ENCODE measurements around the gene EXOC4.
"Not testable (repeated sequence)": the region's sequence is repeated elsewhere in the genome, so short reads cannot be mapped to it uniquely, and the experiment has no call there.

The EXOC4 gene

DNA sequence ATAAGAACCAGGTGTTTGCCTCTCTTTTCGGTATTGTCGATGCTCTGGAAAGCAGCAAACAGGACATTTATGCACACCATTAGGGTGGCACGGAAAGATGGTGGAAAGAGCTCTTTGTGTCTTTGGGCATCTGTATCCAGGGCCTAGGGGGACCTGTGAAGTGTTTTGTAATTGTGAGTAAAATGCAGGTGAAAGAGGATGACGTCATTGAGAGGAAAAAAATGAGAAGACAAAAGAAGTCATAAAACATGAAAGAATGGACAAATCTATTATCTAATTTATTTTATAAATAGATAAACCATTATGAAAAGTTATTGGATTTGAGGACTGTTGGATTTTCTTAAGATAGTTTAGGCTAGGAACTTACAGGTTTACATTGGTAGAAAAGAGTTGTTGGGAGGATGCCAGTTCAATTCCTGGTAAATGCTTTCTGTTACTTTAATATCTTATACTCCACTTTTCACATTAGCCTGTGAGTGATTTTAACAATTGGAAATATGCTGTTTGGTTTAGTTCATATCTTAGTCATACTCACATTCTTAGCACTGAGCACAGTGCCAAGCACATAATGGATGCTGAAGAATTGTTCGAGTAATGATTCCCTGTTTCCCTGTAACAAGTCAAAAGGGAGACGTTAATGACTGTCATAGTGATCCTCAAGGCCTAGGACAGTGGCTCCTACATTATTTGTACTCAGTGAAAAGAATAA lies 62.6 kb downstream of the EXOC4 start:
- DNase-seq (ENCODE audit: low read depth), result no peak

DNA sequence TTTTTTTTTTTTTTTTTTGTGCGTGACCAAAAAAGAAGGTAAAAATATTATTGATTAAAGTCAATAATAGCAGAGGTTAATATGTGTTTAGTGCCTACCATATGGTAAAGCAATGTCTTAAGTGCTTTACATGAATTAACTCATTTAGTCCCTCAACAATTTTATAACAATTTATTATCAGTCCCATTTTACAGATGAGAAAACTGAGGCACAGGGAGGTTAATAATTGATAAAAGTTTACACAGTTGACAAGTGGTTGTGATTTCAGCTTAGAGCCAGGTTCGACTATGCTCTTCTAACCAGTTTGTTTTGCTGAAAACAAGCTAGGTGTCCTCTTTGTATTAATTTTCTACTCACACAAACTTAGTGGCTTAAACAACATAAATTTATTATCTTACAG lies 67.0 kb downstream of the EXOC4 start:
- no peak for DNase-seq (ENCODE audit: low read depth)

DNA sequence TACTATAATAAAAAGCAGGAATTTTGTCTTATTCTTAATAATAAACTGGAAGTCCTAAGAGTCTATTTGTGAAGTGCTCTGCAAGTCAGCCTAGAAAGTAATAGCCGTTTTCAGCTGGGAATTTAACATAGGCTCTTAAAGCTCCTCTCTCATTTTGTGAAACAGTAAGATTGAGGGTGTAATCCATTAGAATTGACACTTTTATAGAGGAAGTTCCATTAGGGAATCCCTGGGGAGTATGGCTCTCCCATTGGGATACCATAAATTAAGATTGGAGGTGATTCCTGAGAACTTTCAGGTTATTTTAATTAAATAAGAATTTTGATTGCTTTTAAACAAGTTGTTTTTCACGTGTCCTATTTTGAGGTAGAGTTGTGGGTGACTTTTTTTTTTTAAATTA lies 68.0 kb downstream of the EXOC4 start:
- DNase-seq (ENCODE audit: low read depth), result no peak

DNA sequence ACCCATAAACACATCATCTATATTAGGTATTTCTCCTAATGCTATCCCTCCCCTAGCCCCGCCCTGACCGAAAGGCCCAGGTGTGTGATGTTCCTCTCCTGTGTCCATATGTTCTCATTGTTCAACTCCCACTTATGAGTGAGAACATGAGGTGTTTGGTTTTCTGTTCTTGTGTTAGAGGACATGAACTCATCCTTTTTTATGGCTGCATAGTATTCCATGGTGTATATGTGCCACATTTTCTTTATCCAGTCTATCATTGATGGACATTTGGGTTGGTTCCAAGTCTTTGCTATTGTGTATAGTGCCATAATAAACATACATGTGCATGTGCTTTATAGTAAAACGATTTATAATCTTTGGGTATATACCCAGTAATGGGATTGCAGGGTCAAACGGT lies 68.5 kb downstream of the EXOC4 start:
- not testable (repeated sequence) for DNase-seq (ENCODE audit: low read depth)

DNA sequence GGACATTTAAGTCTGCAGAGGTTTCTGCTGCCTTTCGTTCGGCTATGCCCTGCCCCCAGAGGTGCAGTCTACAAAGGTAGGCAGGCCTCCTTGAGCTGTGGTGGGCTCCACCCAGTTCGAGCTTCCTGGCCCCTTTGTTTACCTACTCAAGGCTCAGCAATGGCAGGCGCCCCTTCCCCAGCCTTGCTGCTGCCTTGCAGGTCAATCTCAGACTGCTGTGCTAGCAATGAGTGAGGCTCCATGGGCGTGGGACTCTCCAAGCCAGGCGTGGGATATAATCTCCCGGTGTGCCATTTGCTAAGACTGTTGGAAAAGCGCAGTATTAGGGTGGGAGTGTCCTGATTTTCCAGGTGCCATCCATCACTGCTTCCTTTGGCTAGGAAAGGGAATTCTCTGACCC lies 73.9 kb downstream of the EXOC4 start:
- not testable (repeated sequence) for DNase-seq (ENCODE audit: low read depth)

DNA sequence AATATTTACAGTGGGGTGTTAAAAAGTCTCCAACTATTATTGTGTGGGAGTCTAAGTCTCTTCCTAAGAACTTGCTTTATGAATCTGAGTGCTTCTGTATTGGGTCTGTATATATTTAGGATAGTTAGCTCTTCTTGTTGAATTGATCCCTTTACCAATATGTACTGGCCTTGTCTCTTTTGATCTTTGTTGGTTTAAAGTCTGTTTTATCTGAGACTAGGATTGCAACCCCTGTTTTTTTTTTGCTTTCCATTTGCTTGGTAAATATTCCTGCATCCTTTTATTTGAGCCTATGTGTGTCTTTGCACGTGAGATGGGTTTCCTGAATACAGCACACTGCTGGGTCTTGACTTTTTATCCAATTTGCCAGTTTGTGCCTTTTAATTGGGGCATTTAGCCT lies 75.1 kb downstream of the EXOC4 start:
- not testable (repeated sequence) for DNase-seq (ENCODE audit: low read depth)

DNA sequence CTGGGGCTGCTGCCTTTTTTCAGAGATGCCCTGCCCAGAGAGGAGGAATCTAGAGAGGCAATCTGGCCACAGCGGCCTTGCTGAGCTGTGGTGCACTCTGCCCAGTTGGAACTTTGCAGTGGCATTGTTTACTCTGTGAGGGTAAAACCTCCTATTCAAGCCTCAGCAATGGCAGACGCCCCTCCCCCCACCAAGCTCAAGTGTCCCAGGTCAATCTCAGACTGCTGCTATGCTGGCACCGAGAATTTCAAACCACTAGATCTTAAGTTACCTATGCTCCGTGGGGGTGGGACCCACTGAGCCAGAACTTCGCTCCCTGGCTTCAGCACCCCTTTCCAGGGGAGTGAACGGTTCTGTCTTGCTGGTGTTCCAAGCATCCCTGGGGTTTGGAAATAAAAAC lies 77.2 kb downstream of the EXOC4 start:
- DNase-seq (ENCODE audit: low read depth), result no peak

DNA sequence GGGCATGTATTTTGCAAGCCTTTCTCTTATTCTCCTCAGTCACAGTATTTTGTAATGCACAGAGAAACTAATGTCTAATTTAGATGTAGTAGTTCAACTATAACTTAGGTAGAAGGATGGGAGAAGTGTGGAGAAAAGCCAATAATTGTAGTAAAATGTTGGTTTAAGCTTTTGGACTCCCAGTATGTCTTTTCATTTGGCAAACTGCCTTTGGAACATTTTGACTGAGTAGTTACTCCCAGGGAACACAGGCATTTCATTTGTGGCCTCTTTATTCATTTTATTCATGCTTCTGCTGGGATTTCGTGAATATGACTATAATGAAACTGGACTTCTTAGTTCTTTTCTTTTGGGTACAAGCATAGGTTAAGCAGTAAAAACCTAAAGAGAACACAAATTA lies 79.0 kb downstream of the EXOC4 start:
- DNase-seq (ENCODE audit: low read depth), result no peak

DNA sequence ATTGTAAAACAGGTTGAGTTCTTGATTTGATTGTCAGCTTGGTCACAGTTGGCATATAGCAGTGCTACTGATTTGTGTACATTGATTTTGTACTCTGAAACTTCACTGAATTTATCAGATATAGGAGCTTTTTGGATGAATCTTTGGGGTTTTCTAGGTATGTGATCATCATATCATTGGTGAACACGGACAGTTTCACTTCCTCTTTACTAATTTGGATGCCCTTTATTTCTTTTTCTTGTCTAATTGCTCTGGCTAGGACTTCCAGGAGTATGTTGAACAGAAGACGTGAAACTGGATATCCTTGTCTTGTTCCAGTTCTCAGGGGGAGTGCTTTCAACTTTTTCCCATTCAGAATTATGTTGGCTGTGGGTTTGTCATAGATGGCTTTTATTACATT lies 86.9 kb downstream of the EXOC4 start:
- no peak for DNase-seq (ENCODE audit: low read depth)

DNA sequence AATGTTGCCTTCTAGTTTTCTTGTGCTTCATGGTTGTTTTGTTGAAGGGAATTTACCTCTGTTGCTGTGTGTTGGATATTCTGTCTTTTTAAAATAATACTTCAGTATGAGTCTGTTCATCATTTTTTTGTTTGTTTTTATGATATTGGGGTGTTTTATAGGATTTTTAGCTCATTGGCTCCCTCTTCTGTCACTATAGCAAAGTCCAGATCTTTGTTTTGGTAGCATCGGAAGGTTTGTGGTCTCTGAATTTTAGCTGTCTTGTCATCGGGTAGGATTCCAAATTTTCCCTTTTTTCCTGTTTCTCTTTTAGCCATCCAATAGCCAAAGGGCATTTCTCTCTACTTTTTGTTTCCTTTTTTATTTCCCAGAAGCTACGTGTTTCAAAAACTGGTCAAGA lies 91.4 kb downstream of the EXOC4 start:
- no peak for DNase-seq (ENCODE audit: low read depth)

DNA sequence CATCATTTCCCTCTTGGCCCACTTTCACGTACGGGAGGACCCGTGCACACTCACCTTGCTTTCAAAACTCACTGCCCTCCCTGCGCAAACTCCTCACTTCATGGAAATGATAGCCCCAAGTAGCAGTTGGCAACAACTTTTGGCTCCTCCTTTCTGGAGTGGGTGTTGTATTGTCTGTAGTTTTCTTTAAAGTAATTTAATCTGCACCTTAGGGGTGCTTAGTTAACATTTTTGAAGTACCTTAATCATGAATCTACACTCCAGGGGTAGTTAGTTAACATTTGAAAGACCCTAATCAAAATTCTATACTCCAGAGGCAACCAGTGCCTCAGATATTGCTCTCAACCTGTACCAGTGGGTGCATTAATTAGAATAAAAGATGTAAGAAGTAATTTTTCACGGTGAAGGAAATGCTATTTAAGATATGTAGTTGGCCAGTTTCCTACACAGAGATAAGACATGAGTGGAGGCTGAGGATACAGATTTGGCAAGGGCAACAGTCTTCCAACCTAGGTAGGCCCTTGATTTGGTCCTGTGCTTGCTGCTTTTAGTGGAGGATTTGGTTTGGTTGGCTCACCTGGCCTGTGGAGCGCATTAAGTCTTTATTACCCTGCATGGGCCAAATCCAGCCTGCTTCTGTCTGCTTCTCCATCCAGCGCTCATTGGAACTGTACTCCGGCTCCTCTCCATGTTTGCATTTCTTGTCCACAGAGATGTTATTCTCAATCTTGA lies 93.0 kb downstream of the EXOC4 start:
- DNase-seq (ENCODE audit: low read depth), result no peak

DNA sequence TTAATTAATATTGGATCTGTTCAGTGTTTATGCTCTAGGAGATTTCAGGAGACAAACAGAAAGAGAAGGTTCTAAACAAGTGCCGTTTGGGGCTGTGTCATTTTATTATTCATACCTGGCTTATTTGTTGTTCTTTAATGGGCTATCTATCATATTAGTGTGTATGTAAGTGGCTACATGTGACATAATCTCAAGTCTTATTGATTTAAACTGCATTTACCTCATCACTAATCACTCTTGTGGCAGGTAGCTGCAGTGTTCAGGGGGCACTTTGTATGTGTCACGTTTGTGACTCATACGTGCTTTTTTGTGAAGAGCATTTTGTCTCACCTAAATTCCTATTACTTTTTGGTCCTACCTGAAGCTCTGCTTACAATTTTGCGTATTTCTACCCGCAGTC lies 95.4 kb downstream of the EXOC4 start:
- DNase-seq (ENCODE audit: low read depth), result no peak

DNA sequence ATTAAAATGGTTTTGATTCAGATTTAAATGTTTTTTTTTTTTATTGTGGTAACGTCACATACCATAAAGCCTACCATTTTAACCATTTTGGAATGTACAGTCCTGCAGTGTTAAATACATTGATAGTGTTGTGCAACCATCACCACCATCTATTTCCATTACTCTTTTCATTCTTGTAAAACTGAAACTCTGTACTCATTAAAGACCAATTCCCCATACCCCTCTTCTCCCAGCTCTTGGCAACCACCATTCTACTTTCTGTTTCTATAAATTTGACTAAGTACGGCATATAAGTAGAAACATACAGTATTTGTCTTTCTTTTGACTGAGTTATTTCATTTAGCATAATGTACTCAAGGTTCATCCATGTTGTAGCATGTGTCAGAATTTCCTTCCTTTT lies 96.2 kb downstream of the EXOC4 start:
- DNase-seq (ENCODE audit: low read depth), result no peak

DNA sequence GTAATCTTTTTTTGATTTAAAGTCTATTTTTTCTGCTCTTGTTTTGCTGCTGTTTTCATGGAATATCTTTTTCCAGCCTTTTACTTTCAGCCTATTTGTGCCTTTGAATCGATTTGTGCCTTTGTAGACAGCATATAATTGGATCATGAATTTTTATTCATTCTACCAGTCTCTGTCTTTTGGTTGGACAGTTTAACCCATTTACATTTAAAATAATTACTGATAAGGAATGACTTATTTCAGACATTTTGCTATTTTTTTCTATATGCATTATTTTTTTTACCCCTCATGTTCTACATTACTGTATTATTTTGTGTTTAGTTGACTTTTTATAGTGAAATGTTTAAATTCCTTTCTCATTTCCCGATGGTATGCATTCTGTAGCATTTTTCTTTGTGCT lies 99.6 kb downstream of the EXOC4 start:
- no peak for DNase-seq (ENCODE audit: low read depth)

DNA sequence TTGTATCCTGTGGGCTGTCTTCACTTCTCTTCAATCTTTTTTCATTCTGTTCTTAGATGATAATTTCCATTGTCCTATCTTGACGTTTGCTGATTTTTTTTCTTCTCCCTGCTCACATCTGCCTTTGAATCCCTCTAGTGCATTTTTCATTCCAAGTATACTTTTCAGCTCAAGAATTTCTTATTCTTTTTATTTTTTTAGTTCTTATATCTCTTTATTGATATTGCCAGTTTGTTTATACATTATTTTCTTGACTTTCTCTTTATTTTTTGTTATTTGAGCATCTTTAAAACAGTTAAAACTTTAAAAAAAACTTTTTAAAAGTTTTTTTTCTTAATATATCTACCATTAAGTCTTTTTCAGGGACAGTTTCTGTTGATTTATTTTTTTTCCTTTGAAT lies 100.9 kb downstream of the EXOC4 start:
- DNase-seq (ENCODE audit: low read depth), result no peak

DNA sequence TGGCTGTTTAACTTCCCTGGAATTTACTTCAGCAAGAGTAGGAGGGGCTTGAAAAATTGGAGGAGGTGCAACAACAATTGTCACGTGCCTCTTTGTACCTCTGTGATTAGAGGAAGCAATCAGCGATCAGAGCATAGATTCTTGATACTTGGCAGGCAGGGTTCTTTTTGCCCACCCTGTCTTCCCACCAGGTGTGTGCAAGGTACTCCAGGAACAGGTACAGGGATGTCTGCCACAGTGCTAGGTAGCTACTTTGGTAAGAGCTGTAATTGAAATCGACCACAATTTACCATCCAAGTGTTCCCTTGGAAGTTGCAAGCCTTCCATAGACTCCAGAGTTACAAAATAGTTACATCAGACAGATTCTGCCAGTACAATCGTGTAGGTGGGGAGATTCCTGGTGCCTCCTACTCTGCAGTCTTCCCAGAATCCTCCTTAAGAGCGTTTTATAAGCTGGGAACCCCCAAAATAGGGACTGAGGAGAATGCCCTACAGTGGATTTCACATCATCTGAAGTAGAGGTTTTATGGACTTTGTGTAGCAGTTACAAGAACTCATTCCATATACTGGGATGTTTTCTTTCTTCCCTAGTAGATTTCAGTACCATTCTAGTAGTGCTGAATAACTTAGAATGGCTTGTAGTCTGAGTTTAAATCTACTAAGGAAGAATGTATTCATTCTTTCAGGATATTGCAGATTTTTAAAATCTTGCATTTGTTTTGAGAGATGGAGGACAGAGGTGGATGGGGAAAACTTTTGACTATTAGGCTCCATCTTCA lies 101.9 kb downstream of the EXOC4 start:
- DNase-seq (ENCODE audit: low read depth), result no peak

DNA sequence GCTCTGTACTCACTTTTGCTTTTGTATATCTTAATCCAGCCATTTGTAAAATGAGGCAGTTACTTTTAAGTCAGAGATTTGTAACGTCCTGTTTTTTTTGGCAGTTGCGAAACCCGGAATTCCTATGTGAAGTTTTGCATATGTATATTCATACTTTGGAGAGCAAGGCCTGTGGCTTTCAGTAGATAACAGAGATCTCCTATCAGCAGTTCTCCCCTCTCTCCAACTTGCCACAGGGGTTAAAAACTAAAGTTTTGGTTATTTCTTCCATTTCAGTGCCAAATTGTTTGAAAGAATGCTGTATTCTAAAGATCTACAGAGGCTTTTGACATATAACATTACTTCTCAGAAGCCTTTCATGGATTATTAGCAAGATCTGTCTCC lies 102.4 kb downstream of the EXOC4 start:
- DNase-seq (ENCODE audit: low read depth), result no peak

DNA sequence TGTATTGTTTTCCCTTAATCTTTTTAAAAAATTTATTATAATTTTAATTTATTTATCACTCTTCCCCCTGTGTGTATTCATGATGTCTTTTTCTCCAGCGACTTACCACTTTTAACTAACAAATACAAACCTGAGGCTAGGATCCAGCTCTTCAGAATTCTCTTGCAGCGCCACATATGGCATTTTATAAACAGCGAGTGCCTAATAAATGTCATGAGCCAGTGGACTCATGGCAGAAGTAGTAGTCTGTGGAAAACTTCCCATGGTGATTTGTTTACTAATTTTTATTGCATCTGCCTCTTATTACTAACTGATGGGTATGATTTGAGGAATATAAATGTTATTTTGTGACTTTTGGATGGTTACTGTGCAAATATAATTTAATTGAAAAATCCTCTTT lies 102.9 kb downstream of the EXOC4 start:
- no peak for DNase-seq (ENCODE audit: low read depth)

DNA sequence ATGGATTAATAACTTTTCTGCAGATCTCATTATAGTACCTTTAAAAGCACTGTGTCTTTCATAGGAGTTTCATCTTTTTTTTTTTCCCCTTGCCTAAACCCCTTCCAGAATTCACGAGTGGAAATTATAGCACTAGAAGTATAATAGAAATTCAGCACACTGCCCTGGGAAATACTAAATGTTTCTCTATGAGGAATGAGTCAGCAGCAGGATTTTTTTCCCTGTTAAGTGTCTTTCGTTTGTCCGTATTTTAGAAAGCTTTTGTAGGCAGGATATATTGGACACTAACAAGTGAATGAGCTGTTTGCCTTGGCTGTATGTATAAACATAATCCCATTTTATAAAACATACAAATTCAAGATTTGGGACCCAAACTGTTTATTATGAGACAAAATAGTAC lies 105.8 kb downstream of the EXOC4 start:
- no peak for DNase-seq (ENCODE audit: low read depth)

DNA sequence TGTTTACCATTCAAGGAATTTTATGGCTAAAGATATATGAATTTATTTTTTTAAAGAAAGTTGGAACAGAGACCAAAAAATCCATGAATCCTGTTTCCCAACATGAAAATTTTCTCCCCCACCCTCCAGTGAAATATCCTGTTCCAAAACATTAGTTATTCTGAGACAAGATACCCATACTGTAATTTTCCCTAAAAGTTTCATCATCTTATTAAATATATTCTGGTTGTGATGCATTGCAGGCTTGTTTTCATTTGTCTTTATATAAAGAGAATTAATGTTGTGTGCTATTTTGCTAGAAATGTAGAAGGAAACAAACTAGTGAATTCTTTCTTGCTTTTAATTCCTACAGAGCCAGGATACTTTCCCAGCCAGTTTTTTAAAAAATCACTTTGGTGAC lies 106.6 kb downstream of the EXOC4 start:
- DNase-seq (ENCODE audit: low read depth), result no peak

DNA sequence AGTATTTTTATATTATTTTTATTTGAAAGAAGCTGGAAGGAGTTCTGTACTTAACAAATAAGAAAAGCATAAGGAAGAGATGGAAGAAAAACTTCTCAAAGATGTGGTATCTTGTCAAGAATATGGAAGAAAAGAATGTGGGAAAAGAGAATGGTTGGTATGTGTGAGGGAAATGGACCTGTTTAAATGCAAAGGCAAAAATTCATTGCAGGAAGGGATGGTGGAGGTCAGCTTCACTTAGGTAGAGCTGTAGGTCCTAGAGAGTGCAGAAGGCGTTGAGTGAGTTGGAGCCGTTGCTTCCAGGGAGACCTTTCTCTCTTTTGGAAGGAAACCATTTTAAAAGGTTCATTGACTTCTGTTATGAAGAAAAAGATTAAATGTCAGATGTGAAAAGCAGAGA lies 107.3 kb downstream of the EXOC4 start:
- no peak for DNase-seq (ENCODE audit: low read depth)

DNA sequence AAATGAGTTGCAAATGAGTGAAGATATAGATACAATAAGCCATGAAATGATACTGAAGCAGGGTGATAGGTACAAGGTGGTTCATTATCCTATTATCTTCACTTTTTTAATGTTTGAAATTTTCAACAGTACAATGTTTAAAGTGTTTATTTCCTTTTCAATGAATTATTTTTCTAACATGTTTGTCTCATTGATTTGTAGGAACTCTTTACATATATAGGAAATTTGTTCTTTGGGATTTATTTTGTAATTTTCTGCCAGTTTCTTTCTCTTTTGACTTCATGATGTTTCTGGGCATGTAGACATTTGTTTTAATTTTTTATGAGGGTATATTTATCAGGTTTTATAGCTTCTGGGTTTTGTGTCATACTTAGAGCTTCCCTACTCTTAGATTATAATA lies 108.9 kb downstream of the EXOC4 start:
- no peak for DNase-seq (ENCODE audit: low read depth)

DNA sequence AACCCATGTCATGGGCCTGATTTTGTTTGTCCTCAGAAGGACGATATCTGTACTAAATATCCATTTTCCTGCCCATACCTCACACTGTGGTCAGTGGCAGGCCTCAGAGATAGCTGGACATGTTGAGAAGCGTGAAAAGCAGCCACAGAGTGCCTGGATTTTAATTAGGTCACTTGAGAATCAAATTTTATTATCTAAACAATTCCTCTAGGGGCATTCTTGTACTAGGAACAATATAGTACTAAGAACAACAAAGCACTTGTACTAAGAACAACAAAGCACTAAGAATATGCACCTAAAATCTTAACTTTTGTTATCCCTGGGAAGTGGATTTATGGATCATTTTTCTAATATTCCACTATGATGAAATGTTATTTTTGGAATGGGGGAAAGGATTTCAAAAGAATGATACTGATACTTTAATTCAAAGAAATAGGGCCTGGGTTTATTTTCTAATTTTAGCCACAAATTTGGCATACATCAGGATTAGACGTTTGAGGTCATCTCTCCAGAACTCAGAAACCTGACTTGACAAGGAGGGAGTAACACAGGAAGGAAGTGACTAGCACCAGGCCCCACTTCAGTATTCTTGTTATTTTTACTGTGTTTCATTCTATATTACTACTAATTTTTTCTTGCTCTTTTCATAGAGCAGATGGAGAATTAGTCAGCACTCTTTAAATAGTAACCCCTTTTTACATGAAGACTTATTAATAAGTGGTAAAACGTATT lies 112.2 kb downstream of the EXOC4 start:
- no peak for DNase-seq (ENCODE audit: low read depth)
